ENCODE results near the gene ARF3.

The ARF3 gene

GRCh38 chr12:48980953-48981756, 23.9 kb upstream of the ARF3 start:
- peak; percentile 55 to 66 for DNase-seq

GRCh38 chr12:48980389-48980952, 23.2 kb upstream of the ARF3 start:
- peak; percentile 36 to 41 for DNase-seq

- DNase-seq, result peak; percentile 43 to 56
Measured at GRCh38 chr12:48979602-48980388, 22.5 kb upstream of the ARF3 start.

GRCh38 chr12:48978741-48979601, 21.7 kb upstream of the ARF3 start:
- DNase-seq, result no peak

- DNase-seq, result no peak
Measured at GRCh38 chr12:48978291-48978740, 21.0 kb upstream of the ARF3 start, which contains the start of gene WNT1. Gene WNT1 (plus strand): TSS chr12:48978322. CDS start chr12:48978651, 329 bp downstream.

- peak; percentile 81 to 85 for DNase-seq
Measured at GRCh38 chr12:48977290-48978281, 20.3 kb upstream of the ARF3 start.

- DNase-seq, result no peak
Measured at GRCh38 chr12:48973941-48974673, 16.8 kb upstream of the ARF3 start.

- DNase-seq, result no peak
Measured at GRCh38 chr12:48973531-48973930, 16.2 kb upstream of the ARF3 start.

GRCh38 chr12:48972952-48973483, 15.7 kb upstream of the ARF3 start:
- no peak for DNase-seq

- no peak for DNase-seq
Measured at GRCh38 chr12:48972213-48972951, 15.1 kb upstream of the ARF3 start.

GRCh38 chr12:48970702-48971334, 13.5 kb upstream of the ARF3 start:
- no peak for DNase-seq

- peak in 1 of 2 donors; percentile 46 for DNase-seq
Measured at GRCh38 chr12:48969833-48970701, 12.8 kb upstream of the ARF3 start.

GRCh38 chr12:48969160-48969771, 12.0 kb upstream of the ARF3 start:
- DNase-seq, result no peak

- DNase-seq, result no peak
Measured at GRCh38 chr12:48968467-48968866, 11.2 kb upstream of the ARF3 start.

GRCh38 chr12:48967991-48968390, 10.7 kb upstream of the ARF3 start:
- no peak for DNase-seq

- DNase-seq, result no peak
Measured at GRCh38 chr12:48966177-48966895, 9.0 kb upstream of the ARF3 start.
